ENCODE measurements around the gene AGAP9.
"Not testable (repeated sequence)": the region's sequence is repeated elsewhere in the genome, so short reads cannot be mapped to it uniquely, and the experiment has no call there.

The AGAP9 gene

GRCh38 chr10:47472072-47472471, 51.4 kb downstream of the AGAP9 start:
- DNase-seq (ENCODE audit: low read depth); H3K4me3 ChIP-seq (ENCODE audit: low read depth, low read length): not testable (repeated sequence)

GRCh38 chr10:47468731-47469528, 54.5 kb downstream of the AGAP9 start:
- DNase-seq (ENCODE audit: low read depth); H3K4me3 ChIP-seq (ENCODE audit: low read depth, low read length): not testable (repeated sequence)

DNA sequence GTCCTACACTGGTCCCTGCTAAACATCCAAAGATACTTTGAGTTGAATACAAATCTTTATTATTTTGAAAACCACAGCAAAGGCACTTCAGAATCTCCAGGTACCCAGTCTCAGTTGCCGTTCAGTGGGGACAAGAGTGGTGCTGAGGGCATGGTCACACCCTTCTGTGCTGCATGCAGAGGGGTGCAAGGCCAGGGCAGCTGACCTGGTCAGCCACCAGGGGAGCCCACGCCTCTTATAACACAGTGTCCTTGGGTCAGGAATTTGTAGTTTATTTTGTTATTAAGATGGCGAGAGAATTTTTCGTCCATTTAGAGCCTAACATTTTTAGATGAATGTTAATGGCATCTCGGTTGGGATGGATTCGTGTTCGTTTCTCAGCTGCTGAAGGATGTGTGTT, 55.5 kb downstream of the AGAP9 start:
- not testable (repeated sequence) for DNase-seq (ENCODE audit: low read depth); H3K4me3 ChIP-seq (ENCODE audit: low read depth, low read length)

GRCh38 chr10:47467458-47467857, 56.0 kb downstream of the AGAP9 start:
- H3K4me3 ChIP-seq (ENCODE audit: low read depth, low read length); DNase-seq (ENCODE audit: low read depth): not testable (repeated sequence)

GRCh38 chr10:47465216-47465917, 58.1 kb downstream of the AGAP9 start:
- H3K4me3 ChIP-seq (ENCODE audit: low read depth, low read length); DNase-seq (ENCODE audit: low read depth): not testable (repeated sequence)

- H3K4me3 ChIP-seq (ENCODE audit: low read depth, low read length); DNase-seq (ENCODE audit: low read depth): not testable (repeated sequence)
Measured at GRCh38 chr10:47462577-47463358, 60.7 kb downstream of the AGAP9 start.

GRCh38 chr10:47461261-47461687, 62.2 kb downstream of the AGAP9 start:
- H3K4me3 ChIP-seq (ENCODE audit: low read depth, low read length); DNase-seq (ENCODE audit: low read depth): not testable (repeated sequence)

GRCh38 chr10:47458466-47459154, 64.8 kb downstream of the AGAP9 start:
- TF ChIP-seq, protein P1, sequence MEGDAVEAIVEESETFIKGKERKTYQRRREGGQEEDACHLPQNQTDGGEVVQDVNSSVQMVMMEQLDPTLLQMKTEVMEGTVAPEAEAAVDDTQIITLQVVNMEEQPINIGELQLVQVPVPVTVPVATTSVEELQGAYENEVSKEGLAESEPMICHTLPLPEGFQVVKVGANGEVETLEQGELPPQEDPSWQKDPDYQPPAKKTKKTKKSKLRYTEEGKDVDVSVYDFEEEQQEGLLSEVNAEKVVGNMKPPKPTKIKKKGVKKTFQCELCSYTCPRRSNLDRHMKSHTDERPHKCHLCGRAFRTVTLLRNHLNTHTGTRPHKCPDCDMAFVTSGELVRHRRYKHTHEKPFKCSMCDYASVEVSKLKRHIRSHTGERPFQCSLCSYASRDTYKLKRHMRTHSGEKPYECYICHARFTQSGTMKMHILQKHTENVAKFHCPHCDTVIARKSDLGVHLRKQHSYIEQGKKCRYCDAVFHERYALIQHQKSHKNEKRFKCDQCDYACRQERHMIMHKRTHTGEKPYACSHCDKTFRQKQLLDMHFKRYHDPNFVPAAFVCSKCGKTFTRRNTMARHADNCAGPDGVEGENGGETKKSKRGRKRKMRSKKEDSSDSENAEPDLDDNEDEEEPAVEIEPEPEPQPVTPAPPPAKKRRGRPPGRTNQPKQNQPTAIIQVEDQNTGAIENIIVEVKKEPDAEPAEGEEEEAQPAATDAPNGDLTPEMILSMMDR (IDR thresholded peaks at IDR 0.05; ENCODE audit: insufficient read depth, low read depth, low read length, missing control alignments) = no peak
- DNase-seq (ENCODE audit: low read depth) = no peak
- H3K4me3 ChIP-seq (ENCODE audit: low read depth, low read length) = no peak overlapping the region

- no peak for DNase-seq (ENCODE audit: low read depth)
- H3K4me3 ChIP-seq (ENCODE audit: low read depth, low read length) = no peak overlapping the region
- TF ChIP-seq, protein P1 (IDR thresholded peaks at IDR 0.05; ENCODE audit: insufficient read depth, low read depth, low read length, missing control alignments) = no peak
Measured at GRCh38 chr10:47457826-47458225, 65.6 kb downstream of the AGAP9 start.

DNA sequence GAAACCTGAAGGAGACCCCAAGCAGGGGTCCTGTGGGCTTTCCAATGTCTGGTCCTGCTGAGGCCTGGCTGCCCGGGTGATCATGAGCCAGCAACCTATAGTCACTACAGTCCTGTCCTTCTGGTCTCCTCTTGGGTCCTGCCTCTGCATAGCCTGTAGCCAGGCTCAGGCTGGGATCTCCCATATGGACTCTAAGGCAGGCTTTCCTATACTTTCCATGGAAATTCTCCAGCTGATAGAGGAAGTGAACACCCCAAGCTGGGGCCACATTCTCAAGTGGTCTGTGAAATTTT, 66.0 kb downstream of the AGAP9 start:
- no peak for DNase-seq (ENCODE audit: low read depth)
- no peak overlapping the region for H3K4me3 ChIP-seq (ENCODE audit: low read depth, low read length)
- TF ChIP-seq, protein P1 (IDR thresholded peaks at IDR 0.05; ENCODE audit: insufficient read depth, low read depth, low read length, missing control alignments) = no peak
